Activated naive CD4-positive, alpha-beta T cell treated with anti-CD3 and anti-CD28 coated beads for 36 hours (primary cell): Measurements from ENCODE around the gene CES2. TPM values are rescaled to one million over a fixed set of nuclear protein-coding genes. Genes with fewer than 3 reads are reported as not detected.

Experiments used
- CTCF ChIA-PET: fragments of 350-600 bp; sonication (Branson Sonifier 250); formaldehyde crosslinking; loops from one replicate; lab custom pipeline; 2021; ENCODE audit warnings: antibody characterized with exemption; lab: Charles Lee
- DNase-seq: peaks from one replicate; pipeline ENCODE4 v3.0.0-alpha.2; 2020
- H3K27ac Mint-ChIP-seq: one replicate; pipeline ENCODE4 v1.8.0; 2021; ENCODE audit warnings: mild to moderate bottlenecking, mixed read lengths
- H3K27me3 Mint-ChIP-seq: one replicate; pipeline ENCODE4 v1.8.0; 2021; ENCODE audit warnings: low read depth, mixed read lengths
- H3K36me3 Mint-ChIP-seq: one replicate; pipeline ENCODE4 v1.8.0; 2021; ENCODE audit warnings: low read depth, mixed read lengths
- H3K4me1 Mint-ChIP-seq: one replicate; pipeline ENCODE4 v1.8.0; 2021; ENCODE audit warnings: low read depth, mixed read lengths
- H3K4me3 Mint-ChIP-seq: one replicate; pipeline ENCODE4 v1.8.0; 2021; ENCODE audit warnings: mild to moderate bottlenecking, moderate library complexity, mixed read lengths
- H3K9me3 Mint-ChIP-seq: one replicate; pipeline ENCODE4 v1.8.0; 2021; ENCODE audit warnings: mixed read lengths
- intact Hi-C: fragments of 100-400 bp; cut with micrococcal nuclease; formaldehyde crosslinking; loops from one replicate; pipeline ENCODE4 v1.15.1; 2023
- total RNA-seq, 2 experiments: library from RNA; stranded (reverse); gene quantifications; one replicate each; pipeline ENCODE4 v1.2.3, GENCODE V29; 2021

The CES2 gene
- total RNA-seq, 2 experiments from 2014 or later, result 20.0 to 22.0 TPM

DNA sequence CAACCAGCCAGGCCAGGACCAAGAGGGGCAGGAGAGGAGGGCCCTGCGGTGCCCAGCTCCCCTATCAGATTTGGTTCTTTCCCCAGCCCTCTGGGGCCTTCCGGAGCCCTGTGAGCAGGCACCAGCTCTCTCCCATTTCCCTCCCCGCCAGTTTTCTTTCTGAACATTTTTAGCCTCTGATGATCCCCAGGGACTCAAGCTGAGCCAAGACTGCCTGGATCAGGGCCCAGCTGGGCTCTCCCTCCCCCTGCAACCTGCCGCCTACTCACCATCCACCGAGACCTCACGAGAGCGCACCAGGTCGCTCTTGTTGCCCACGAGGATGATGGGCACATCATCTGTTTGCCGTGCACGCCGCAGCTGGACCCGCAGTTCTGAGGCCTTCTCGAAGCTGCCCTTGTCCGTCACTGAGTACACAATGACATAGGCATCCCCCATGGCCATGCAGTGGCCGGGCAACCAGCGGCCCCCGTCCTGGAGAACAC is 12.0 kb upstream of the CES2 start:
- CTCF ChIA-PET, result interaction anchor here (1.6 kb wide), 1 partner anchor 10 kb away, joined by 7 read pairs; no protein-coding TSS in a partner anchor
- H3K4me3 Mint-ChIP-seq, result no peak overlapping the region
- intact Hi-C loops, result no loop called here
- no peak overlapping the region for H3K27ac Mint-ChIP-seq
- H3K9me3 Mint-ChIP-seq, result no peaks in the 10 kb centered on the region
- H3K36me3 Mint-ChIP-seq, result no peaks in the 10 kb centered on the region
- H3K4me1 Mint-ChIP-seq, result peaks cover 8% of the 10 kb centered on the region
- DNase-seq, result no peak
- peaks cover 24% of the 10 kb centered on the region for H3K27me3 Mint-ChIP-seq

DNA sequence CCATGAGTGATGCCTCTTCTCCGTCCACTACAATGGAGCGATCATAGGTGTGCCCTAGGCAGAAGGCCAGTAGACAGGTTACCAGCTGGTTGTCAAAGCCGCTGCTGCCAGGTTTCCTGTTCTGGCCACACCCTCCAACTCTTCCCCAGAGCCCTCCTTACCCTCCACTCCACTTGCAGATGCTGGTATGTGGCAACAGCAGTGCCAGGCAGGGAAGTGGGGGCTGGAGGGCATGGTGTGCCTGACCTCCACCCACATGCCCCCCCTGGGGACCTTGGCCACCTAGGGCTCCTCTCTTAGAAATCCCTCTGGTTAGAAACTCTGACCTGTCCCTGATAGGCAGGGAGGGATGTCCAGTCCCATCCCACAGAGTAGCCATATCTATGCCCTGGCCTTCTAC is 11.4 kb upstream of the CES2 start:
- no peaks in the 10 kb centered on the region for H3K9me3 Mint-ChIP-seq
- H3K27me3 Mint-ChIP-seq, result peaks cover 24% of the 10 kb centered on the region
- CTCF ChIA-PET, result interaction anchor here (1.6 kb wide), 1 partner anchor 9 kb away, joined by 7 read pairs; no protein-coding TSS in a partner anchor
- H3K4me3 Mint-ChIP-seq, result no peak overlapping the region
- H3K27ac Mint-ChIP-seq, result no peak overlapping the region
- H3K36me3 Mint-ChIP-seq, result no peaks in the 10 kb centered on the region
- H3K4me1 Mint-ChIP-seq, result peaks cover 10% of the 10 kb centered on the region
- DNase-seq, result no peak
- intact Hi-C loops, result loop anchor here (2.0 kb wide), 1 partner anchor 93 kb away; the partner anchor contains the start of gene NAE1

DNA sequence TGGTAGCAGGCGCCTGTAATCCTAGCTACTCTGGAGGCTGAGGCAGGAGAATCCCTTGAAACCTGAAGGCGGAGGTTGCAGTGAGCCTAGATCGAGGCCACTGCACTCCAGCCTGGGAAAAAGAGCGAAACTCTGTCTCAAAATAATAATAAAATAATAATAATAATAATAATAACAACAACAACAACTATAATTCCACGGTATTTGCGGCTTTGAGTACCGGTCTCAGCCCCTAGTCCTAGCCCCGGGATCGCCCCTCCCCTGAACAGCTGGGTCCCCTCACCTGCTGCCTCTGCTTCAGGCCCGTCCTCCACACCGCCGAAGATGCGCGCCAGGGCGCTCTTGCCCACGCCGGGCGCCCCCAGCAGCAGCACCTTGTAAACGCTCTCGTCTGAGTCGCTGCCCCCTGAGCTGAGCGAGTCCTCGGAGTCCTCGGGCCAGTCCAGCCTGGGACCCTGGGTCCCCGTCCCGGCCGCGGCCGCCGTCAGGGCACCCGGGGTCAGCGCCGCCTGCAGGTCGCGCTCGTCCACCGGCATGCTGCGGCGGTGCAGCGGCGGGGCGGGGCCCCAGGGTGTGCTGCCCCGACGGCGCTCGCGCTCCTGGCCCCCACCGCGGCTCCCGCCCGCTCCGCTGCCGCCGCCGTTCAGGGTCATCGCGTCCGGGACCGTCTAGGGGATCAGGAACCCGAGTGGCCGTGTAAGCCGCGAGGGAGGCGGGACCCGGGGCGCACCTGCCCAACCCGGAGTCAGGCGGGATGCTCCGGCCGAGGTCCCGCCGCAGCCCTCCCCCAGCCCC is 10.6 kb upstream of the CES2 start:
- Mint-ChIP-seq H3K27me3 (peaks cover 24% of the 10 kb centered on the region), H3K27ac (no peak overlapping the region), H3K4me3 (peak overlapping the region; percentile 66), H3K9me3 (no peaks in the 10 kb centered on the region), H3K36me3 (no peaks in the 10 kb centered on the region), H3K4me1 (peaks cover 10% of the 10 kb centered on the region)
- CTCF ChIA-PET, result interaction anchor here (0.6 to 1.6 kb wide), 3 partner anchors 8 to 29 kb away, joined by 3 to 7 read pairs (median 3); no protein-coding TSS in a partner anchor
- peak; percentile 42 for DNase-seq
- intact Hi-C loops, result loop anchor here (2.0 to 5.0 kb wide), 2 partner anchors 94 to 517 kb away; partner anchors contain the start of gene NAE1

DNA sequence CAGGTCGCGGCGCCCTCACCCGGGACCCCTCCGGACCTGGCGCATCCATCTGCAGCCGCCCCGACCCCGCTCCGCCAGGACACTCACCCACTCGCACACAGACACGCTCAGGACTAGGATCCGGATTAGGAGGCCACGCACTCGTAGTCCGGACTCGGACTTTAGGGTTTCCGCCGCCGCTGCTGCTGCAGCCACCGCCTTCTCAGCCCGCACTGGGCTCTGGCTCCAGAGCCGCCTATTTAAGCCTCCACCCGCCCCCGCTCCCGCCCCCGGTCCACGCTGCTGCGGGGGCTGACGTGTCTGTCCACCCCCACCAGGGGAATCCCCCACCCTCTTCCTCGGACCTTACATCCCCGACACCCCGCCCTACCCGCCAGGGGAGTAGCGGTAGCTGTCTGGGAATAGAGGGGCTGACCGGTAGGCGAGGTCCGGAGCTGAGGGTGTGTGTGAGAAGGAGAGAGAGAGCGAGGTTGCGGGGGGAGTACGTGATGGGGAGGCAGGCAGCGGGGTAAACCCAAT is 9.9 kb upstream of the CES2 start, which contains the start of gene RRAD:
TSS of gene RRAD (minus strand) at position 214 of the 519 bp plus-strand sequence. CDS start 356 bp downstream, outside the sequence.
- Mint-ChIP-seq H3K4me1 (peaks cover 10% of the 10 kb centered on the region), H3K27me3 (peaks cover 24% of the 10 kb centered on the region), H3K4me3 (peak within 1 kb of the TSS; percentile 66), H3K36me3 (no peaks in the 10 kb centered on the region), H3K27ac (no peak within 1 kb of the TSS), H3K9me3 (no peaks in the 10 kb centered on the region)
- no peak for DNase-seq
- CTCF ChIA-PET, result interaction anchor here (1.0 to 4.0 kb wide), 4 partner anchors 29 to 52 kb away, joined by 3 to 44 read pairs (median 4); no protein-coding TSS in a partner anchor
- intact Hi-C loops, result loop anchor here (2.0 to 5.0 kb wide), 2 partner anchors 95 to 518 kb away; partner anchors contain the start of gene NAE1

DNA sequence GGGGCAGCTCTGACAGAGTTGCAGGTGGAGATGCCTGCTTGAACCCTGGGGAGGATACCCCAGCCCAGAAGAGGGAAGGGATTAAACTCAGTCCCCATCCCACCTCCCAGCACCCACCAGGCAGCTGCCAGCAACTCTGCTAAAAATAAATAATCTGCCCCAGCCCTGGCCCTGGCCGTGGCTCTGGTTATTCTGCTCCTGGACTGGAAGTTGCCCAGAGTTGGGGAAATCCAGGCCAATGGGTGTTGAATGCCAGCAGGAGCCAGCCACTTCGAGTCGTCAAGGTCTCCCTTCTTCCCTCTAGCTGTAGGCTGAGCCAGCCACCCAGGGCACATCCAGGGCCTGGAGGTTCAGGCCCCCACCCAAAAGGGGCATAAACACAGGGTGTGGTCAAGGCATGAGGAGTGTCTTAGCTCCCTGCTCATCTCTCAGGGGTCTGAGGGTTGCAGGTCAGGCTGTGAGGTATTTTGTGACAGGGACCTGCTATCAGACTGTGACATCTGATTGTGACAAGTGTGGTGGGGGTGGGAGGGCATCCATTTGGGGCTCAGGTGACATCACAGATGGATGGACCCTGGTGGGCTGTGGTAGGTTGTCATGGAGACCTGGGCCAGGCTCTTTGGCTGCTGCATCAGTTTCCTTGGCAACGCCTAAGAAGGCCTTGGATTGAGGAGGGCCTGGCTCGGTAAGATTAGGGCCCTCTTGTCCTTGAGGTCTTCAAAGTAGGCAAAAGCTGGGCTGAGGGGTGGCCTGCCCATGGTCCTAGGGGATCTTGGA is 9.0 kb upstream of the CES2 start:
- no peak overlapping the region for H3K4me3 Mint-ChIP-seq
- H3K27me3 Mint-ChIP-seq, result peaks cover 24% of the 10 kb centered on the region
- no peak overlapping the region for H3K27ac Mint-ChIP-seq
- intact Hi-C loops, result loop anchor here (5.0 kb wide), 1 partner anchor 519 kb away; no protein-coding TSS in a partner anchor
- no peaks in the 10 kb centered on the region for H3K9me3 Mint-ChIP-seq
- DNase-seq, result no peak
- CTCF ChIA-PET, result interaction anchor here (0.6 to 4.0 kb wide), 5 partner anchors 15 to 58 kb away, joined by 3 to 44 read pairs (median 3); no protein-coding TSS in a partner anchor
- H3K4me1 Mint-ChIP-seq, result peaks cover 10% of the 10 kb centered on the region
- no peaks in the 10 kb centered on the region for H3K36me3 Mint-ChIP-seq

DNA sequence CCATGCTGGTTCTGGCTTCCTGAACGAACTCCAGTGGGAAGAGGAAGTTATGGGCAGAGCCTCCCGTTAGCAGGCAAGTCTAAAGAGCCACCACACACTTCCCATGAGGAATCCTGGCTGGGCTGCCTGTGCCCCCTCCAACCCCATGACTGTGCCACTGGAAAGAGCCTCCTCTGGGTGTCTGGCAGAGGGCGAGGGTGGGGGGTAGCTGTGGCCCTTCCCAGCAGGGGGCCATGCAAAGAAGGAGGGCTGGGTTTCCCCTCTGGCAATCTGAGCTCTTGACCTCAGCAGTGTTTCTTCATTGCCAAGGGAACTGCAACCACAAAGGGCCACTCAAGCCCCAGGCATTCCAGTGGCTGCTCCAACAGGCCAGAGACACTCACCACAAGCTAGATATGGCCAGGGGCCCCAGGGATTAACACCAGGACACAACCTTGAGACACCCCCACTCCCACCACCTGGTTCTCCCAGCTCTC is 8.3 kb upstream of the CES2 start:
- no peak for DNase-seq
- intact Hi-C loops, result loop anchor here (5.0 kb wide), 1 partner anchor 520 kb away; no protein-coding TSS in a partner anchor
- Mint-ChIP-seq H3K4me3 (no peak overlapping the region), H3K27me3 (peaks cover 24% of the 10 kb centered on the region), H3K36me3 (peaks cover 3% of the 10 kb centered on the region), H3K9me3 (no peaks in the 10 kb centered on the region), H3K4me1 (peaks cover 13% of the 10 kb centered on the region), H3K27ac (no peak overlapping the region)
- CTCF ChIA-PET, result interaction anchor here (0.6 to 4.0 kb wide), 2 partner anchors 33 to 59 kb away, joined by 3 to 44 read pairs; no protein-coding TSS in a partner anchor

DNA sequence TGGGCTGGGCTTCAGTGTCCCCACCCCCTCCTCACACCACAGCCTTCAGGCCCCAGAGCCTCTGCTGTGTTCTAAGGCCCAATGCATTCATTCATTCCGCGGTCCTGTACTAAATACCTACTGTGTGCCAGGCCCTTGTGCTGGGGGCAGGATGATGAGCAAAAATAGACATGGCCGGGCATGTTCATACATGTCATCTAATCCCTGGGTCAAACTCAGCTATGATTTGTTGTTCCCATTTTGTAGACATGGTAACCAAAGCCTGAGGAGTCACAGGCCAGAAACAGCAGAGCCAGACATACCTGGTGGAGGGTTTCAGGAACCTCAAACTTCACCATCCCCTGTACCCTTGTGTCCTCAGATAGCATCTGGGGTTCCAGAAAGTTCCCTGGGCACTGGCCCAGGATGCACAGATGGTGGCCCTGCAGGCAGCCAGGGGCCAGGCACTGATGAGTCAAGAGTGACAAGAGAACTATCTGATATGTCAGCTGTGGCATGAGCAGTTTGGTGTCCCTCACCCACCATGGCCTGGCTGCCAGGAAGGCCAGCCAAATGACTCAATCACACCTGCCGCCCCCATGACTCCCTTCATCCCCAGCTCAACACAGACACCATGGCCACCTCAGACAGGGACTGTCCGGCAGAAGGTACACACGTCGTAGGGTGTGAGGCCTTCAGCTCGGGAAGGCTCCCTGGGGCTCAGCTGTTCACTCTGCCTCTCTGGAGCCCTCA is 7.2 kb upstream of the CES2 start:
- peak overlapping the region; percentile 50 for H3K27ac Mint-ChIP-seq
- intact Hi-C loops, result loop anchor here (1.0 to 5.0 kb wide), 2 partner anchors 33 to 521 kb away; no protein-coding TSS in a partner anchor
- no peak for DNase-seq
- CTCF ChIA-PET, result interaction anchor here (0.6 to 4.0 kb wide), 10 partner anchors 15 to 213 kb away, joined by 3 to 44 read pairs (median 4); partner anchors contain the start of gene NAE1
- H3K27me3 Mint-ChIP-seq, result peaks cover 23% of the 10 kb centered on the region
- peaks cover 3% of the 10 kb centered on the region for H3K36me3 Mint-ChIP-seq
- peaks cover 22% of the 10 kb centered on the region for H3K4me1 Mint-ChIP-seq
- H3K9me3 Mint-ChIP-seq, result no peaks in the 10 kb centered on the region
- no peak overlapping the region for H3K4me3 Mint-ChIP-seq

DNA sequence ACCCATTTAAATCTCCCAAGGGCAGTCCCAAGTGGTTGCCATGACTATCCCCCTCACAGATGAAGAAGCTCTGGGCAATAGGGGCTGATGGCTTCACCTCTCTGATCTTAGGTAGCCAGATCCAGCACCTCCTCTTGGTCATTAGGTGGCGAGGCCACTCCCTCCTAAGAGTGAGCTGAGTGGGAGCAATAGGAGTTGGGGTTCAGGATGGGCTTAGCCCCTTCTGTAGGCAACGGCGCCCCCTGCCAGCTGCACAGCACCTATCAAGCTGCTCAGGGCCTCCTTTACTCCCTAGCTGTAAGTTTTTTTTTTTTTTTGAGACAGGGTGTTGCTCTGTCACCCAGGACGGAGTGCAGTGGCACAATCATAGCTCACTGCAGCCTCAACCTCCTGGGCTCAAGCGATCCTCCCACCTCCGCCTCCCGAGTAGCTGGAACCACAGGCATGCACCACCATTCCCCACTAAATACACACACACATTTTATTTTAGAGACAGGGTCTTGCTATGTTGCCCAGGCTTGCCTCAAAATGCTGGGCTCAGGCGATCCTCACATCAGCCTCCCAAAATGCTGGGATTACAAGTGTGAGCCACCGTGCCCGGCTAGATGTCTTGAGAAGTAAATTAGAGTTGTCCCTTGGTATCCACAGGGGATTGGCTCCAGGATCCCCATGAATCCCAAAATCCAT is 6.5 kb upstream of the CES2 start:
- Mint-ChIP-seq H3K27ac (no peak overlapping the region), H3K4me3 (no peak overlapping the region), H3K36me3 (peaks cover 6% of the 10 kb centered on the region), H3K27me3 (peaks cover 15% of the 10 kb centered on the region), H3K4me1 (peaks cover 30% of the 10 kb centered on the region), H3K9me3 (no peaks in the 10 kb centered on the region)
- intact Hi-C loops, result loop anchor here (1.0 to 5.0 kb wide), 2 partner anchors 34 to 522 kb away; no protein-coding TSS in a partner anchor
- DNase-seq, result peak; percentile 62
- CTCF ChIA-PET, result interaction anchor here (0.6 to 4.0 kb wide), 10 partner anchors 16 to 212 kb away, joined by 3 to 44 read pairs (median 4); no protein-coding TSS in a partner anchor

DNA sequence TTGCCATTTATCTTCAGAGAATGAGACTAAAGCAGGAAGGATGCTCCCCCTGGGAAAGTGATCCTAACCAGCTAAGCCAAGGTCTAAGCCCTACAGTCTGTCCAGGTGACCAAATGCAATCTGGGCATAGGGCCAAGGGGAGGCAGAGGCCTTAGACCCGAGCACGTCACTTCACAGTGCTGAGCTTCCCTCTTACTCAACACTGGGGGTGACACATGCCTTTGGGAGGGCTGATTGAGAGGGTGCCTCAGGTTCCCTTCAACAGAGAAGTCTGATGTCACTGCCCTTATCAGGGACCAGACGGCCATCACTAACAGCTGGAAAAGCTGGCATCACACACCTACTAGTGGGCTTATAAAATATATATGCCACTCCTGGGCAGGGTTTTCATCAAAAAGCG is 5.1 kb upstream of the CES2 start:
- Mint-ChIP-seq H3K27me3 (peaks cover 8% of the 10 kb centered on the region), H3K27ac (no peak overlapping the region), H3K4me3 (no peak overlapping the region), H3K4me1 (peaks cover 36% of the 10 kb centered on the region), H3K36me3 (peaks cover 11% of the 10 kb centered on the region), H3K9me3 (no peaks in the 10 kb centered on the region)
- intact Hi-C loops, result no loop called here
- CTCF ChIA-PET, result no interaction called here
- DNase-seq, result no peak

DNA sequence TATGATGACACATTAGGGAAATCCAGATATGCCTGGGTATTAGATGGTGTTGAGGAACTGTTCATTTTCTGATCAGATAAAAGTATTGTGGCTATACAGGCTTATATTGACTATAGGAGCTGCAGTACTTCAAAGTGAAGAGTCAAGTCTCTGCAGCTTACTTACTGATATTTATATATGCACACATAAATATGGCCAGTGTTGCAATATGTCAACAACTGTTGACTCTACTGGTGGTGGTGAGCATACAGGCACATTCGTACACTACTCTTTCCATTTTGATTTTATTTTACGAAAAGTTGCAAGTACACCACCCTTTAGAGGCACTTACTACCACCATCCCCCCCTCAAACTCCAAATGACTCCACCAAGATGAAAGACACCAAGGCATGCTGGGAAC is 3.7 kb upstream of the CES2 start:
- Mint-ChIP-seq H3K4me3 (no peak overlapping the region), H3K27me3 (no peaks in the 10 kb centered on the region), H3K4me1 (peaks cover 44% of the 10 kb centered on the region), H3K9me3 (no peaks in the 10 kb centered on the region), H3K36me3 (peaks cover 14% of the 10 kb centered on the region), H3K27ac (no peak overlapping the region)
- CTCF ChIA-PET, result interaction anchor here (1.0 to 1.6 kb wide), 4 partner anchors 14 to 191 kb away, joined by 3 to 4 read pairs (median 4); no protein-coding TSS in a partner anchor
- DNase-seq, result no peak
- intact Hi-C loops, result no loop called here
